Glutamatergic neuron (in vitro differentiated cells): ENCODE data around the gene ITGA8. TPM values are rescaled to one million over a fixed set of nuclear protein-coding genes. Genes with fewer than 3 reads are reported as not detected.

ENCODE experiments used
- DNase-seq: peaks from one replicate; pipeline ENCODE4 v3.0.0; 2022
- H3K27ac Mint-ChIP-seq: one replicate; pipeline ENCODE4 v1.8.0; 2020; ENCODE audit warnings: mild to moderate bottlenecking, mixed read lengths, inconsistent platforms; ENCODE audit not compliant: unreplicated experiment
- H3K27me3 Mint-ChIP-seq: one replicate; pipeline ENCODE4 v1.8.0; 2020; ENCODE audit warnings: mild to moderate bottlenecking, moderate library complexity, mixed read lengths, inconsistent platforms; ENCODE audit not compliant: unreplicated experiment
- H3K36me3 Mint-ChIP-seq: one replicate; pipeline ENCODE4 v1.8.0; 2020; ENCODE audit warnings: mild to moderate bottlenecking, mixed read lengths, inconsistent platforms; ENCODE audit not compliant: unreplicated experiment
- H3K4me1 Mint-ChIP-seq: one replicate; pipeline ENCODE4 v1.8.0; 2020; ENCODE audit warnings: mild to moderate bottlenecking, low read depth, mixed read lengths, inconsistent platforms; ENCODE audit not compliant: unreplicated experiment
- H3K4me3 Mint-ChIP-seq: one replicate; pipeline ENCODE4 v1.8.0; 2020; ENCODE audit warnings: mild to moderate bottlenecking, mixed read lengths, inconsistent platforms; ENCODE audit not compliant: unreplicated experiment
- H3K9me3 Mint-ChIP-seq: one replicate; pipeline ENCODE4 v1.8.0; 2020; ENCODE audit warnings: mild to moderate bottlenecking, moderate library complexity, mixed read lengths, inconsistent platforms; ENCODE audit not compliant: unreplicated experiment
- CTCF ChIP-seq: fragments of 200-600 bp; sonication (generic); IDR thresholded peaks from one replicate; pipeline ENCODE4 v1.5.0; 2021; ENCODE audit not compliant: partially characterized antibody, unreplicated experiment
- total RNA-seq: library from RNA; stranded (reverse); fragmentation: NEBNext Ultra II Directional; extraction: Animal tissue kit (Norgen Biotek cat#: 25700); gene quantifications from one replicate; pipeline ENCODE4 v1.2.1, GENCODE V29; 2021; ENCODE audit not compliant: unreplicated experiment

The ITGA8 gene
- total RNA-seq, 1 donor from 2014 or later: 0.93 TPM

- no peaks in the 10 kb centered on the region for H3K36me3 Mint-ChIP-seq
- TF ChIP-seq CTCF: no peak
- H3K27me3 Mint-ChIP-seq: no peaks in the 10 kb centered on the region
- no peak overlapping the region for H3K4me3 Mint-ChIP-seq
- DNase-seq: no peak
- no peaks in the 10 kb centered on the region for H3K4me1 Mint-ChIP-seq
- no peak overlapping the region for H3K27ac Mint-ChIP-seq
- H3K9me3 Mint-ChIP-seq: peaks cover 1% of the 10 kb centered on the region
These were observed 98.7 kb downstream of the ITGA8 start for GRCh38 chr10:15620836-15621515.

GRCh38 chr10:15620337-15620736 lies 99.4 kb downstream of the ITGA8 start:
- H3K9me3 Mint-ChIP-seq: peaks cover 1% of the 10 kb centered on the region
- no peak overlapping the region for H3K4me3 Mint-ChIP-seq

GRCh38 chr10:15609246-15609645 lies 110.5 kb downstream of the ITGA8 start:
- H3K4me3 Mint-ChIP-seq: no peak overlapping the region
- peaks cover 3% of the 10 kb centered on the region for H3K27me3 Mint-ChIP-seq
- peaks cover 1% of the 10 kb centered on the region for H3K9me3 Mint-ChIP-seq
- TF ChIP-seq CTCF: no peak
- no peak for DNase-seq
- H3K27ac Mint-ChIP-seq: no peak overlapping the region
- no peaks in the 10 kb centered on the region for H3K4me1 Mint-ChIP-seq
- no peaks in the 10 kb centered on the region for H3K36me3 Mint-ChIP-seq

More at GRCh38 chr10:15620337-15620736, 99.4 kb downstream of the ITGA8 start:
- Mint-ChIP-seq H3K4me1 (no peaks in the 10 kb centered on the region), H3K27ac (no peak overlapping the region), H3K27me3 (no peaks in the 10 kb centered on the region), H3K36me3 (no peaks in the 10 kb centered on the region)
- DNase-seq: no peak
- no peak for TF ChIP-seq CTCF

GRCh38 chr10:15606377-15606776 lies 113.3 kb downstream of the ITGA8 start:
- Mint-ChIP-seq H3K4me1 (no peaks in the 10 kb centered on the region), H3K9me3 (peaks cover 1% of the 10 kb centered on the region), H3K36me3 (no peaks in the 10 kb centered on the region), H3K4me3 (no peak overlapping the region), H3K27ac (no peak overlapping the region), H3K27me3 (peaks cover 3% of the 10 kb centered on the region)
- no peak for TF ChIP-seq CTCF
- no peak for DNase-seq

- H3K36me3 Mint-ChIP-seq: no peaks in the 10 kb centered on the region
- H3K9me3 Mint-ChIP-seq: peaks cover 1% of the 10 kb centered on the region
- peaks cover 3% of the 10 kb centered on the region for H3K27me3 Mint-ChIP-seq
- no peaks in the 10 kb centered on the region for H3K4me1 Mint-ChIP-seq
- no peak for DNase-seq
- TF ChIP-seq CTCF: no peak
- no peak overlapping the region for H3K27ac Mint-ChIP-seq
- H3K4me3 Mint-ChIP-seq: no peak overlapping the region
These were observed 113.9 kb downstream of the ITGA8 start for GRCh38 chr10:15605740-15606369.
